ENCODE measurements around the gene OGG1.
"Not testable (repeated sequence)": the region's sequence is repeated elsewhere in the genome, so short reads cannot be mapped to it uniquely, and the experiment has no call there.

OGG1 gene

DNA sequence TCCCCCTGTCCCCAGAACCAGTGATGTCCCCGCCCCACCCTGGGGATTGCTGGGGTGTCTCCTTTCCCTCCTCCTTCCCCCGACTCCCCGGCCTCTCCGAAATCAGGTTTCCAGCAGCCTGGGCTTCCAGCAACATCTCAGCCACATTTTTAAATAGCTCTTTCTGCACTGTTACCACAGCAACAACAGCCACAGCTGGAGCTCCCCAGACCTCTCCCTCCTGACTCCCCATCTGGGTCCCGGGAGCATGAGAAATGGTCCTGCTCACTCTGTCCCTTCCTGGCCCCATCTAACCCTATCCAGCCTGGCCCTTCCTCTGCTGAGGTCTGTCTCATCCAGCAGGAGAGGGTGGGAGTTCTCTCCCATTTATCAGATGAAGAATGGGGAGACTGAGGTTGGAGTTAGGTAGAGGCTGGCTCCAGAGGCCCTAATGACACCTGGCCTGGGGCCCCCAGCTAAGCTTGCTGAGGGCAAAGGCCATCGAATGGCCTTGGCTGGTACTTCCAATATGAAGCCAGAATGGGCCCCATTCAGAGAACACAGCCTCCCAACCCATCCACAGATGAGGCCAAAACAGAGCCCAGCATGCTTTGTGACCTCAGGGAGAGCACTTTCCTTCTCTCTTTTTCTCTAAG, 18.5 kb downstream of the OGG1 start:
- no peak for DNase-seq

DNA sequence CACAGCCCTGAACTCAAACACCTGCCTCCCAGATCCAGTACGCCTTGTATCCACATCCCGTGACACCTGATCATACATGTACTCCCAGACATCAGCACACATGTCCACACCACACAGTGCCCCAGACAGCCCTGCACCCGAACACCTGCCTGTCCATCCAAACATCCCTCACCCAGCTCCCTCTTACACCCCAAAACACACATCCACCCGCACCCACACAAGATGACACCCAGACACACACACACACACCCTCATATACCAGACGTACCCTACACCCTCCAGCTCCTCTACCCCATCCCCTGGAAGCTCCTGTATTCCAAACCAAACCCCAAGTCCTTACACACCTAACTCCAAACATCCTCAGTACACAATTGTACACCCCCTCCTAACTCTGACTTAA, 19.3 kb downstream of the OGG1 start:
- DNase-seq: no peak

DNA sequence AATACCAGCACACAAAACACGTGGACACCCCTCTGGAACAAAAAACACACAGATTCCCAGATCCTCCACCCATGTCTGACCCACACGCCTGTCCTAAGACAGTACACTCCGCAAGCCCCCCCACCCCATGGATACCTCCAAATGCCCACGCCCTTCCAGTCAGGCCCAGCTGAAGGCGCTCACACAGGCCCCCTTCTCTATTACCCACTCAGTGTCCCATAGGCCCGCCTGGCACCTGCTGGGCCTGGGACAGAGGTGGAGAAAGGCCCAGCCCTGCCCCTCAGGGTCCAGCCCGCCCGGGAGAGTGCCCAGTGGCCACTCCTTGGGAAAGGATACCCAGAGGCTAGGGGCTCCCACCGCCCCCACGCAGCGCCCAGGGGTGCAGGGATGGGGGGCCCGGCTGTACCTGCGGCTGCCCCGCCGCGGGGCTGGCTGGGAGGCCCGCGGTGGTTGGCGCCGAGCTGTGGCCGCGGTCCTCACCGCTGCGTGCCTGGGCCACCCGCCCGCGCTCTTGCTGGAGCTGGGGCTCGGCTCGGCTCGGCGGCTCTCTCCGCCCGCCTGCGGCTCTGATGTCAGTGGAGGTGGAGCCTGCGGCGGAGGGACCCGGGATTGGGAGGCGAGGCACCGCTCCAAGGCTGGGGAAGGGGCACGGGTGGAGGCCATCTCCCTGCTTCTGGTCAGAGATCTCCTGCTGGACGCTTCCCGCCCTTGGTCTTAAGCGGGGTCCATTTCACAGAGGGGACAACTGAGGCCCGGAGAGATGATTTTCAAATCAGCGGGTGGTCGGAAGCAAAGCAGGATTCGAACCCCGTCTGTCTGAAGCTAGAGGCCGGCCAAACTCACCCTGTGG, 19.9 kb downstream of the OGG1 start, which contains the start of gene CAMK1:
TSS of gene CAMK1 (minus strand) at position 522 of the 850 bp plus-strand sequence. CDS start 2,198 bp downstream, outside the sequence.
- DNase-seq: peak; percentile 10

DNA sequence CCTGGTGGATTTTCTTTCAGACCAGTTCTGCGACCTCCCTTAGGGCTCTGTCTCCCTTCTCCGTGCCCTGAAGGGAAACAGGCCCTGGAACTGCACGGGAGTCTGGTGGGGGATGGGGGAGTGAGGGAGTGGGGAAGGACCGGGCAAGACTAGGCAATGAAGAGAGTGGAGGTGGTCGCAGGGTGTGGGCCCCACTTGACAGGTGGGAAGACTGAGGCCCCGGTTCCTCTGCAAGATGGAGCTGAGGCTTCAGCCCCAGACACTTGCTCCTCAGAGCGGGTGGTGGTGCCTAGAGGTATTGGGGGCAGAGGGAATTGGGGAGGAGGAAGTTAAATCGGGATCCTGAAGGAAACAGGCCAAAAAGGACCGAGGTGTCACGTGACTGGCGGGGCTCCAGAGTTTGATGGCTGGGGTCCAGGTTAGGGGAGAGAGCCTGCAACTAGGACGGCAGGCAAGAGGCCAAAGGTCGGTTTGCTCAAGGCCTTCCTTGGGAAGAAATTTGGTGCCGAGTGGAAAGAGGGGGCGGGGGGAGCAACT, 20.6 kb downstream of the OGG1 start:
- DNase-seq: no peak

DNA sequence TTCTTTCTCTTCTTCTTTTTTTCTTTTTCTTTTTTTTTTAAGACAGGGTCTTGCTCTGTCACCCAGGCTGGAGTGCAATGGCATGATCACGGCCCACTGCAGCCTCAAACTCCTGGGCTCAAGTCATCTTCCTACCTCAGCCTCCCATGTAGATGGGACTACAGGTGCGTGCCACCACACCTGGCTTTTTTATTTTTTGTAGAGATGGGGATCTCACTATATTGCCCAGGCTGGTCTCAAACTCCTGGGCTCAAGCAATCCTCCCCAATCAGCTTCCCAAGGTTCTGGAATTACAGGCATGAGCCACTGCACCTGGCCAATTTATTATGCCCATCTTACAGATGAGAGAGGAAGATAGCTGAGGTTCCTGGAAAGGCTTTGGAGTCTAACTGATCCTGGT, 21.3 kb downstream of the OGG1 start:
- not testable (repeated sequence) for DNase-seq

DNA sequence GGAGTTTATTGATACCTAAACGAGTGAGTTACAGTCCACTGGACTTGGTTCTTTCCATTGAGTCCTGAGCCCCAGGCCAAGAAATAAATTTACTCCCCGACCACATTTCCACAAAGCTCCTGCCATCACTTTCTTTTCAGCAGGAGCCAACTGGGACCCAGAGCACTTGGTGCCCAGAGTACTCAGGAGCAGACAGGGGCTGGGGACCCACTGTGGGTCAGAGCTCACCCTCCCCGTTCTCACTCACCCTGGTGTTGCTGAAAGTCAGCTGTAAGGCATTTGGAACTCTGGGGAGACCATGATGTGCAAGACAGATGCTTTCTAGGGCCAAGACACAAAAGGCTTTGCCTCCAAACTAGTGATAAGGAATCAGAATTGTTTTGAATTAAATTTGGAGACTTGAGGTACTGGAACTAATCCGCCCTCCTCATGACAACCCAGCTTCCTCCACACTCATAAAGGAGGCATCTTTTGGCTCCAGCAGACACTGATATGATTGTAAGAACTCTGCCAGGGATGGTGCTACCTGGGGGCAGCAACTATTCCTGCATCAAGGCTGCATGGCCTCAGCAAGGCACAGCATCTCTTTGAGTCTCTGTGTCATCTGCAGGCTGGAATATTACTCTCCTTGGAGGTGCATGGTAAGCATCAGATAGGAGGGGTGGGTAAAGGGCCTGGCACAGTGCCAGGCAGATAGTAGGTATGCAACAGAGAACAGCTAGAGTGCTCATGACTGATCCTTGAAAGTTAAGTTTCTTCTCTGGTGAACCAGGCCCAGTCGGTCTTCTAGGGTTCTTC, 27.3 kb downstream of the OGG1 start:
- DNase-seq: no peak

DNA sequence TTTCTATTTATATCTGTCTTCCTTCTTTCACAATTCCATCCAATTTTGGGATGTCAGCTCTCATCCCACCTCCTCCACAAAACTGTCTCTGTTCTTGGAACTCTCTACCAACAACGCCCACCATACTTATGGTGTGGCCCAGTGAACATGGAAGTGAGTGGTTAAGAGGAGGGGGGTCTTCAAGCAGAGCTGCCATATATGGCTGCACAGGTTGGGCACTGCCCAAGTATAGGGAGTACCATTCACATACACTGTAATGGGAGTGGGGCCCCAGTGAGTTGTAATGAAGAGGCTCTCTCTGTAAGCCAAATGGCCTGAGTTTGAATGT, 27.9 kb downstream of the OGG1 start:
- no peak for DNase-seq

DNA sequence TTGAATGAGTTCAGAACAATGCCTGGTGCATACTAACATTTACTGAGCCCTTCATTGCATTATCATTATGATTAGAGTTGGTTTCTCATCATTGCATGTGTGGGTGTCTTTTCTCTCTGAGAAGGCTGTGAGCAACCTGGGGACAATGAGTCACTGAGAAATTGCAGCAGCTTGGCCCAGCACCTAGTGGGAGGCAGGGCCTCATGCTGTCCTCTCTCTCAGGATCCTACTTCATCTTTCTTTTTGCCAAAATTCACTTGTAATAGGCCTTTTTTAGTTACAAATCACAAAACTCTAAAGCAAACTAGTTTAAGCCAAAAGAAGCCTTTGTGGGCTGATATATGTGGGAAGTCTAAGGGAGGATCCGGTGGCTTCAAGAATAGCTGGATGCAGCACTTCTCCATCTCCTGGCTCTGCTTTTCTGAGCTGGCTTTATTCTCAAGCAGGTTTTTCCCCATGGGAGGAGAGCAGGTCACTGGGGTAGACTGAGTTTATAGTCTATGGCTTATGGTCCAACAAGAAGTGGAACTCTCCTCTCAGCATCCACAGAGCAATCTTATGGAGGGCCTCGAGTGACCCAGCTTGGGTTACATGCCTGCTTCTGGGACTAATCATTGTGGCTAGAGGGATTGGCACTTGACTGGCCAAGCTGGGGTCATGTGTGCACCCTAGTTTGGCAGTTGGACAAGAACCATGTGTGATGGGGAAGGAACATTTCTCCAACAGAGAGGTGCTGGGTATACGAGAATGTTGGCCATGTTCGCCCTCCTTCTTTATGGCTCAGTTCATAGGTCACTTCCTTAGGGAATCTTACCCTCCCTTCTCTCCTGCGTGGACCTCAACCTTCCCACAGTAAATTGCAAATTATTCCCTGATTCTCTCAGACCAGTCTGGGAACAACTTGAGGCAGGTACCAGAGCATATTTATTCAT, 28.7 kb downstream of the OGG1 start:
- no peak for DNase-seq

DNA sequence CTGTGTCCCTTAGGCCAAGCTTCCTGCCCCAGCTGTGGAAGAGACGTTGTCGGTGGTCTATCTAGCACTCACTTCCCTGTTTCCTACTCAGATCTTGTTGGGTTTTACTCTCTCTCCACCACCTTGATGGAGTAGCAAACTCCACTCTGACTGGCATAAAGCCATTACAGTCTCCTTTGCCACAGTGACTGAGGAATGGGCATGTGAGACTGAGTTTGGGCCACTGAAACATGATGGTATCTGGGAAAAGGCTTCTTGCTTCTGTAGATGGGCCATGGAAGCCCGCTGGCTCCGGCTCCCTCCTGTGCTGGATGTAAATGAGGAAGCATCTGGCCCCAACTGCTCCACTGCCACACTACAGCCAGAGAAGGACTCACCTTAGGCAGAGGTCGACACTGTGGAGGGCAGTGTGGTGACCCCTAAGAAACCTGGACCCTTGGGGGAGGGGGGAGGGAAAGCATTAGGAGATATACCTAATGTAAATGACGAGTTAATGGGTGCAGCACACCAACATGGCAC, 29.4 kb downstream of the OGG1 start:
- DNase-seq: no peak

DNA sequence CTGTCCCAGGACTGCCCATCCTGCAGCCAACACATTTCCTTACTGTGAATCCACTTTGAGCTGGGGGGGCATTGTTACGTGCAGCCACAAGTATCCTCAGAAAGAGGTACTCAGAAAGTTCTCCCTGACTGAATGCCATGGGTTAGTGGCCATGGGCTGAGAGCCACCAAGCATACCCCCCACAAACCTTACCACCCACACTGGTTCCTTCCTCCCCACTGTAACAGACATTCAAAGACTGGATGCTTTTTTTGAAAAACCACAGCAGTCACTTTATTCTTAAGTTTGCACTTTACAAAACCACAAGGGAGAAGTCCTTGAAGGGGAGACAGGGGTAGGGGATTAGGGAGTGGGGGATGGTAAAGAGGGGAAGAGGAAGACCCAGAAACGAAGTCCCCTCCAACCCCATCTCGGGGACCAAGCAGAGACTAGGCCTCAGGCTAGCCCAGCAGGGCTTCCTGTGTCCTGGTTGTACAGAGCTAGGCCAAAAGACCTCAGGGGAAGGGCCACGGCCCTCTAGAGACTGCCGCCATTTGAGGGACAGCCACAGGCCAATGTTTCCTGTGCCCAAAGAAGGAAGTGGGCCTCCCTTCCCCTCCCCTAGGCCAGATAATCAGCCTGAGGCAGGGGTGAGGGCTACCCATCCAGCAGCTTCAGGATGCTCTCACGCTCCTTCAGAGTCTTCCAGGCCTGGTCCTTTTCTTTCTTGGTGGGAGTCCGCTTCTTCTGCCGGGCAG, 30.1 kb downstream of the OGG1 start:
- no peak for DNase-seq

DNA sequence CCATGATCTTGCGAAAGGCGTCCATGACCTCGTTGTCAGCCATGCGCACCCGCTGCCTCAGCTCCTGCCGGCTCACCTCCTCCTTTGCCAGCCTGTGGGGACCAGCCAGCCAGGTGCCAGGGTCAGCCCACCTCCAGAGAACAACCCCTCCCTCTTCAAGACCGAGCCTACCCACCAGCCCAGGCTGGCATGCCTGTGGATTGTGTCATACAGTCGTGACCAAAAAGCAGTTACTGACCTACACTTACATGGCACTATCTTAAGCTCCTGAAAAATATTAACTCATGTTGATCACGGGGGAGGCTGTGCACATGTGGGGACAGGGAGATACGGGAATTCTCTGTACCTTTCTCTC, 30.7 kb downstream of the OGG1 start:
- no peak for DNase-seq

DNA sequence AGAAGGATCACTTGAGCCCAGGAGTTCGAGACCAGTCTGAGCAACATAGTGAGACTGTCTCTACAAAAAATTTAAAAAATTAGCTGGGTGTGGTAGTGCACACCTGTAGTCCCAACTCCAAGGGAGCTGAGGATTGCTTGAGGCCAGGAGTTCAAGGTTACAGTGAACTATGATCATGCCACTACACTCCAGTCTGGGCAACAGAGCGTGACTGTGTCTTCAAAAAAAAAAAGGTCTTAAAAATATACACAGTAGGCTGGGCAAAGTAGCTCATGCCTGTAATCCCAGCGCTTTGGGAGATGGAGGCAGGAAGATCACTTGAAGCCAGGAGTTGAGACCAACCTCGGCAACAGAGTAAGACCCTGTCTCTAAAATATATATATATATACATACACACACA, 31.2 kb downstream of the OGG1 start:
- no peak for DNase-seq

DNA sequence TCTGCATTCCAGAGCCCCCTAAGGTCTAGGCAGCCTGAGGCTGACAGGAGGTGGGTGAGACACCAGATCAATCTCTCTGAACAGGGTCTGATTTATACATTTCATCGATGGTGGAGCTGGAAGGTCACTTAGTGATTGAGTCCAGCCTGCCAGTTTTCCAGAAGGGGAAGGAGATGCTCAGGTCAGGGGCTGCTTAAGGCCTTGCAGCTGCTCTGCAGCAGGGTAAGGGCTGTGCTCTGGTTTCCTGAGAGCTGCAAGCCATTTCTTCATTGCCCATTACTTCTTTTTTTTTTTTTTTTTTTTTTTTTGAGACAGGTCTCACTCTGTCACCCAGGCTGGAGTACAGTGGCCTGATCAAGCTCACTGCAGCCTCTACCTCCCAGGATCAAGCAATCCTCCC, 31.8 kb downstream of the OGG1 start:
- DNase-seq: no peak

DNA sequence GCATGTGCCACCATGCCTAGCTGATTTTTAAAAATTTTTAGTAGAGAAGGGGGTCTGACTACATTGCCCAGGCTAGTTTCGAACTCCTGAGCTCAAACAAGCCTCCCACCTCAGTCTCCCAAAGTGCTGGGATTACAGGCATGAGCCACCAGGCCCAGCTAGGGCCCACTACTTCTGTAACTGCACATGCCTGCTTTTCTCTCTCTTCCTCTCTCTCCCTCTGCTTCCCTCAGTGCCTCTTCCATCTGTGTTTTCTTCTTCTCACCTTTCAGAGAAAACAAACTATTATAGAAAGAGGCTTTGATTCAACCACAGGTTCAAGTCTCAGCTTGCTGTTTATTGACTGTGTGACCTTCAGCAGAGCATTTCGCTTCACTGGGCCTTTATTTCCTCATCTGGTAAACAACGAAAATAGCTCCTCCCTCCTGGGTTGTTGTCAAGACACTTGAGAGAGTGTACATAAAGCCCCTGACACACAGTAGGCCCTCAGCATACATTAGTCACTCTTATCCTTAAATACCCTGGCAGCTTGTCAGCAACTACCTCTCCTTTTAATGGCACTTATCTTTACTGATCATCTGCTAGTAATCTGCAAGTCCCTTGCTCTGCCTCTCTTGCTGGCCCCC, 32.3 kb downstream of the OGG1 start:
- DNase-seq: no peak

DNA sequence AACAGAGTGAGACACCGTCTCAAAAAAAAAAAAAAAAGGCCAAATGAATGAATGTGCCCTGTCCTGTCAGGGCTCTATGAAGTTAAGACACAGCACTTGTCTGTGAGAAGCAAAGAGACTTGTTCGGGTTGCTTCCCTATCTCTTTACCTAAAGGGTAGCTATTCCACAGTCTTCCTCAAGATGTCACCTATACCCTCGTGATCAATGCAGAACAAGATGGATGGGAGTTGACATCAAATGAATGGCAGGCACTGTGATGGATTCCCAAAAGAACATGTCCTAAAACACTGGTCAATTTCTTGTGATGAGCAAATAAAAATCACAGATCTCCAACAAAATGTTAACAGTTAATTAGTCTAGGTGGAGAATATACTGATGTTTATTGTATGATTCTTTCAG, 33.0 kb downstream of the OGG1 start:
- DNase-seq: no peak

DNA sequence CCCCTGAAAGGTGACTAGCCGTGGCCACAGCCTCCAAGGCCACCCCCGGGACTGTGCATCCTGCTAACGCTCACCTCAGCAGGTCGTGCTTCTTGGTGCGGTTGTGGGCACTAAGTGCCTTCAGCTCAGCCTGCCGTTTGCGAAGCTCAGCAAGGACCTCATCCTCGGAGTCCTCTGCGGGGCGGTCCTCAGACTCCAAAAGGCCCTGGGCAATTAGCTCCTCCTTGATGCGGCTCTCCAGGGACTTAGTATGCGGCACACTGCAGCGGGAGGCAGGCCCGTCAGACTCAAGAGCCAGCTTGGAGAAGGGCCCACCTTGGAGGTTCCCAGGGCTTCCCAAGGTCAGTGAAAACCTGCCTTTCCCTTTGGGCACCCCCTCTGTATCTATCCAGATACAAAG, 34.2 kb downstream of the OGG1 start:
- DNase-seq: no peak

DNA sequence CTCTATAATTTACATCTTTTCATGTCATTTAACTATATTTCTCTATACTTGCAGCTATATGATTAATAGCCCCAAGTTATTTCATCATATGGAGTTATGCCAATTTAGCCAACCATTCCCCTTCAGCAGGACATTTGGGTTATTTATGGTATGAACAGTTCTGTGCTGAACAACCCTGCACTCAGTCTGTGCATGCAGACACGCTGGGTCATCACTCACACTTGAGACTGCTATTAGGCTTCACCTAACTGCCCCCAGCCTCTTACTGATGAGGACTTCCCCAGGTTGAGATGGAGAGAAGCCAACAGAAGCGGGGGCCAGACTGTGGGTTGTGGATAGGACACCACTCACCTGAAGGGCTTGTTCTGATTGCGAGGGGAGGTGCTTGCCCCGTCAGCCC, 35.2 kb downstream of the OGG1 start:
- no peak for DNase-seq

DNA sequence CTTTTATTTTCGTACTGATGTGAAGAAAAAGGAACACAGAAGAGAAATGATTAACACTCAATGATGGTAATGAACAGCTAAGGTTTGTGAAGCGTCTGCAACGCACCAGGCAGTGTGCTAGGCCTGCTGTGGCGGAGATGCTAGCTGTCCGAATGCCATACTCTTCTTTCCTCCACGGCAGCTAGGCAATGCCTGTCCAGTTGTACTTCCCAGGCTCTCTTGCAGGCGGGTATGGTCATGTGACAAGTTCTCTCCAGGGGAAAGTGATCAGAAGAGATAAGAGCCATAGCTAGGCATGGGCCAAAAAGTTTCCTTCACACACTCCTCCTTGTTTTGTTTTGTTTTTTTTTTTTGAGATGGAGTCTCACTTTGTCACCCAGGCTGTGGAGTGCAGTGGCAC, 35.9 kb downstream of the OGG1 start:
- no peak for DNase-seq

DNA sequence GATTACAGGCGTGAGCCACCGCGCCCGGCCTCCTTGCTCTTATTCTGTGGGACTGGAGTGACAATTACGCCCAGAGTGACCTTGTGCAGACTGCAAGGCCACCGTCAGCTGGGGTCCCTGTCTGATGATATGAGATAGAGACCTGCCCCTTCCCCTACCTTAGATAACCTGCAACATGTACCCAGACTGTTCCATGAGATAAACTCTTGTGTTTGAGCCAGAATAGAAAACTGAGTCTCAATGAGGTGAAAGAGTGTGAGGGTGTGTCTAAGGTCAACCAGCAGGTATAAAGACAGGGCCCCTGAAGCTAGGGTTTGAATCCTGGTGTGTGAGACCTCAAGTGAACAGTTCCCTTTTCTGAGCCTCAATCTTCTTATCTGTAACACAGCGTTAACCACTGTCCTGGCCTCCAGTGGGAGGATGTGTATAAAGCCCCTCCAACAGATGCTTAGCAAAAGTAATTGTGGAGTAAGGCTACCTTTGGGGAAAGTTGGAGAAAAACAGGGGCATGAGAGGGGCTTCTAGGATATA, 36.5 kb downstream of the OGG1 start:
- no peak for DNase-seq

DNA sequence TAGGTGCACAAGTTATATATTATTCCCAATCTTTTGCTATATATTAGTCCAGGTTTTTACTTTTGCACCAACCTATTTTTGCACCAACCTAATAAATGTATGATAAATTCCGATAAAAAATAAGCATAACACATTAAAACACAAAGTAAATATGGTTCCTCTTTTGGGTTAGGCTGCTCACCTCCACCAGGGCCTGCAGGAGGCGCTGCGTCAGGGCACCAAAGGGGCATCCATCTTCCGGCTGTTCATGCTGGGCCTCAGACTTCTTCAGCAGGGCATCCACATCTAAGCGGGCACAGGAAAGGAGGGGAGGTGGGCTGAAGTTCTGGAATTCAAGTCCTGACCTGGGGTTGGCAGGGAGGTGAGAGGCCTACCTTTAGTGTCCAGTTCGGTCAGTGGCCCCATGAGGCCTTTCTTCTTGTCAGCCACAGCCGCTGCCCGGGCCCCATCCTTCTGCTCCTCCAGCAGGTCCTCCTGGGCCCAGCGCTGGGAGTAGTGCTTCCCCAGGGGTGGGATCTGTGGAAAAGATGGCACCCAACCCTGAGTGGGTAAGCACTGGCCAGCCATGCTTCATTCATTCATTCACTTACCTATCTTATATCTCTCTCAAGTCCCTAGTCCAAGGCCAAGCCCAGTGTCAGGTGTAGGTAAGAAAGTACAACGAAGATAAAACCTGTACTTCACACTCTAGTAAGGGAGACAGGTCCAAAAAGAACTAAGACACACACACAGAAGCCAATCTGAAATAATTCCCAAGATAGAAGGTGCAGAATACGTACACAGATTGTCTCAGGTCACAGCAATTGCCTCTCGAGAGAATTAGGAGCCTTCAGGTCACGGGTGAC, 37.3 kb downstream of the OGG1 start:
- DNase-seq: no peak
